Common myeloid progenitor, CD34-positive (primary cell): ENCODE data around the gene COPS8. TPM values are rescaled to one million over a fixed set of nuclear protein-coding genes. Genes with fewer than 3 reads are reported as not detected.

Experiments used
- CTCF ChIA-PET: fragments of 350-600 bp; sonication (Branson Sonifier 250); formaldehyde crosslinking; loops from one replicate; lab custom pipeline; 2021; ENCODE audit warnings: antibody characterized with exemption; lab: Charles Lee
- POLR2A ChIA-PET: fragments of 350-600 bp; sonication (Branson Sonifier 250); formaldehyde crosslinking; loops from one replicate; lab custom pipeline; 2021; ENCODE audit warnings: antibody characterized with exemption; lab: Charles Lee
- DNase-seq, 3 donors: peaks; one replicate each; pipeline versions ENCODE4 v3.0.0 to v3.0.0-alpha.2; 2013
- H3K27ac ChIP-seq, 2 experiments: 1 replicate in 1 of 2; 2 replicates in 1 of 2; pipeline ENCODE4 v1.7.0; 2013; ENCODE audit warnings: inconsistent platforms in 2 of 2, low read length in 2 of 2, mild to moderate bottlenecking in 2 of 2, low read depth in 1 of 2, moderate library complexity in 1 of 2; ENCODE audit not compliant: severe bottlenecking in 2 of 2, insufficient read depth in 1 of 2, poor library complexity in 1 of 2
- H3K27me3 ChIP-seq, 5 experiments: replicated peaks in 2 of 5; 1 replicate in 3 of 5; 2 replicates in 2 of 5; pipeline versions ENCODE4 v1.6.1 to v1.7.0; 2013; ENCODE audit warnings: low read length in 4 of 5, mild to moderate bottlenecking in 2 of 5, moderate library complexity in 2 of 5, inconsistent platforms in 1 of 5; ENCODE audit not compliant: insufficient read depth in 5 of 5, control insufficient read depth in 4 of 5
- H3K36me3 ChIP-seq, 4 experiments: 1 replicate in 2 of 4; 2 replicates in 2 of 4; pipeline versions ENCODE4 v1.6.1 to v1.7.0; 2013; ENCODE audit warnings: low read length in 3 of 4, control low read depth in 1 of 4, mild to moderate bottlenecking in 1 of 4; ENCODE audit not compliant: control insufficient read depth in 4 of 4, insufficient read depth in 4 of 4
- H3K4me1 ChIP-seq, 4 experiments: 1 replicate in 3 of 4; 2 replicates in 1 of 4; pipeline versions ENCODE4 v1.6.1 to v1.7.1; 2013; ENCODE audit warnings: low read length in 3 of 4, mild to moderate bottlenecking in 3 of 4, control low read depth in 1 of 4, inconsistent platforms in 1 of 4, moderate library complexity in 1 of 4; ENCODE audit not compliant: control insufficient read depth in 4 of 4, insufficient read depth in 4 of 4; ENCODE audit errors: control extremely low read depth in 1 of 4
- H3K4me3 ChIP-seq, 7 experiments: 1 replicate in 4 of 7; 2 replicates in 3 of 7; pipeline versions ENCODE4 v1.5.1 to v1.7.0; 2013; ENCODE audit warnings: mild to moderate bottlenecking in 7 of 7, low read length in 6 of 7, moderate library complexity in 6 of 7, inconsistent platforms in 2 of 7, low read depth in 2 of 7, control low read depth in 1 of 7; ENCODE audit not compliant: insufficient read depth in 4 of 7, control insufficient read depth in 1 of 7; ENCODE audit errors: extremely low read depth in 1 of 7
- H3K9me3 ChIP-seq, 5 experiments: 1 replicate in 4 of 5; 2 replicates in 1 of 5; pipeline versions ENCODE4 v1.6.1 to v1.7.1; 2013; ENCODE audit warnings: low read length in 4 of 5, mild to moderate bottlenecking in 2 of 5, inconsistent platforms in 1 of 5, low read depth in 1 of 5, moderate library complexity in 1 of 5; ENCODE audit not compliant: control insufficient read depth in 4 of 5, insufficient read depth in 2 of 5; ENCODE audit errors: control extremely low read depth in 1 of 5
- WGBS: methylation state at CpG from one replicate; pipeline ENCODE4 v1.1.5; 2013; ENCODE audit not compliant: insufficient coverage; 5-methylcytosine and 5-hydroxymethylcytosine counted together
- polyA plus RNA-seq: library from polyadenylated mRNA; unstranded; fragments of 120-200 nt; gene quantifications from one replicate; pipeline ENCODE4 v1.2.1, GENCODE V29; 2013

Gene COPS8
- polyA plus RNA-seq, result 33.4 TPM

GRCh38 chr2:237085248-237086221 lies at the start of gene COPS8:
Gene COPS8, plus strand, starts transcription at chr2:237085889. Its CDS starts 76 bp downstream, at chr2:237085965.
- H3K9me3 ChIP-seq, result no peaks in the 10 kb centered on the region
- peak within 1 kb of the TSS; percentile 75 to 99 (median 91) for H3K4me3 ChIP-seq
- POLR2A ChIA-PET, result interaction anchor here (0.6 to 1.2 kb wide), 3 partner anchors 17 to 1319 kb away, joined by 3 to 4 read pairs (median 3); no protein-coding TSS in a partner anchor
- peak within 1 kb of the TSS; percentile 82 to 91 for H3K27ac ChIP-seq
- peaks cover 10 to 21% (median 15%) of the 10 kb centered on the region in 4 experiments for H3K4me1 ChIP-seq
- peaks cover 0 to 5% (median 3%) of the 10 kb centered on the region in 4 experiments for H3K36me3 ChIP-seq
- under 1% methylated on average over 81 of the region's 86 CpGs for WGBS
- peak; percentile 89 to 95 (median 91) for DNase-seq
- H3K27me3 ChIP-seq, result no peaks in the 10 kb centered on the region
- CTCF ChIA-PET, result interaction anchor here (0.8 to 1.6 kb wide), 5 partner anchors 9 to 743 kb away, joined by 3 to 10 read pairs (median 3); no protein-coding TSS in a partner anchor

- WGBS, result 94% methylated on average over 9 of the region's 14 CpGs
- CTCF ChIA-PET, result no interaction called here
- DNase-seq, result no peak
- POLR2A ChIA-PET, result no interaction called here
- Histone ChIP-seq H3K36me3 (no peaks in the 10 kb centered on the region), H3K4me1 (no peaks in the 10 kb centered on the region), H3K4me3 (no peak overlapping the region), H3K27me3 (peaks cover 0 to 2% (median 0%) of the 10 kb centered on the region in 5 experiments), H3K27ac (no peak overlapping the region), H3K9me3 (no peaks in the 10 kb centered on the region)
Measured at GRCh38 chr2:237039301-237040031, 46.2 kb upstream of the COPS8 start.

- Histone ChIP-seq H3K4me3 (no peak overlapping the region), H3K27me3 (no peaks in the 10 kb centered on the region), H3K4me1 (peaks cover 0 to 2% (median 0%) of the 10 kb centered on the region in 4 experiments), H3K36me3 (no peaks in the 10 kb centered on the region), H3K9me3 (no peaks in the 10 kb centered on the region), H3K27ac (no peak overlapping the region)
- CTCF ChIA-PET, result no interaction called here
- POLR2A ChIA-PET, result no interaction called here
- WGBS, result 92% methylated on average over 11 of the region's 11 CpGs
- no peak for DNase-seq
Measured at GRCh38 chr2:237041231-237041630, 44.5 kb upstream of the COPS8 start.

- no peaks in the 10 kb centered on the region for H3K36me3 ChIP-seq
- no peaks in the 10 kb centered on the region for H3K9me3 ChIP-seq
- no peaks in the 10 kb centered on the region for H3K27me3 ChIP-seq
- peaks cover 0 to 2% (median 0%) of the 10 kb centered on the region in 4 experiments for H3K4me1 ChIP-seq
- ChIA-PET POLR2A (no interaction called here), CTCF (no interaction called here)
- H3K27ac ChIP-seq, result no peak overlapping the region
- no peak for DNase-seq
- H3K4me3 ChIP-seq, result no peak overlapping the region
- 100% methylated on average over 1 of the region's 1 CpG for WGBS
Measured at GRCh38 chr2:237042101-237042500, 43.6 kb upstream of the COPS8 start.

GRCh38 chr2:237043866-237044265 lies 41.8 kb upstream of the COPS8 start:
- DNase-seq, result no peak
- Histone ChIP-seq H3K9me3 (peaks cover 0 to 9% (median 0%) of the 10 kb centered on the region in 5 experiments), H3K27ac (no peak overlapping the region), H3K36me3 (no peaks in the 10 kb centered on the region), H3K27me3 (no peaks in the 10 kb centered on the region), H3K4me3 (no peak overlapping the region), H3K4me1 (peaks cover 0 to 2% (median 0%) of the 10 kb centered on the region in 4 experiments)
- ChIA-PET POLR2A (no interaction called here), CTCF (no interaction called here)
- WGBS, result 100% methylated on average over 2 of the region's 5 CpGs

GRCh38 chr2:237044281-237044680 lies 41.4 kb upstream of the COPS8 start:
- WGBS, result 80% methylated on average over 1 of the region's 3 CpGs
- ChIA-PET CTCF (no interaction called here), POLR2A (no interaction called here)

More at GRCh38 chr2:237044281-237044680, 41.4 kb upstream of the COPS8 start:
- Histone ChIP-seq H3K27ac (no peak overlapping the region), H3K4me1 (peaks cover 0 to 2% (median 0%) of the 10 kb centered on the region in 4 experiments), H3K9me3 (peaks cover 0 to 10% (median 0%) of the 10 kb centered on the region in 5 experiments), H3K4me3 (no peak overlapping the region), H3K36me3 (no peaks in the 10 kb centered on the region), H3K27me3 (no peaks in the 10 kb centered on the region)
- no peak for DNase-seq
